ENCODE results near the gene SEBOX. TPM values are rescaled to one million over a fixed set of nuclear protein-coding genes. Genes with fewer than 3 reads are reported as not detected.

Gene SEBOX
- total and polyA plus RNA-seq, 2 donors (not counting 1 experiment from before 2014, with no cell fraction given): not detected

DNA sequence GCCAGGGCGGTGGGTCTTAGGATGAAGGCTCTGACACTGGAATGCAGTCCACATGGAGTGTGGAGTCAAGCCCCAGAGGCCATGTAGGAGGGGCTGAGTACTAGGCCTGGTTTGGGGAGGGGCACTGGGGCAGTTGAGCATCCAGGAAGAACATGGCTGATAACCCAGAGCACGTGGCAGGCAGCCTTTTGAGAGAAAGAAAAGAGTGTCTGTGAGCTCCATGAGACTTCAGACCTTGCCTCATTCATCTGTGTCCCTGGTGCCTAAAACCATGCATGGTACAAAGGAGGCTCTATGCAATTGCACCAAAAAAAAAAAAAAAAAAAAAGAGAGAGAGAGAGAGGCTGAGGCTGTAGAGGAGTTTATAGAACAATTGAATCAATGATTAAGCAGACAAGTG is 26.4 kb upstream of the SEBOX start:
- Histone ChIP-seq H3K79me2 (ENCODE audit: control insufficient read depth, insufficient read depth, low read length) (no peaks in the 10 kb centered on the region), H3K36me3 (ENCODE audit: control insufficient read depth, insufficient read depth, low read length) (peaks cover 5% of the 10 kb centered on the region), H2AFZ (ENCODE audit: low read length) (no peak overlapping the region), H3K4me3 (replicated peaks in 1 of 4; ENCODE audit: control extremely low read depth in 1 of 4, insufficient read depth in 1 of 4, low read depth in 3 of 4, low read length in 4 of 4) (no peak overlapping the region), H3K27ac (ENCODE audit: insufficient read depth, low read length) (no peak overlapping the region), H3K4me1 (ENCODE audit: control insufficient read depth, extremely low read depth, insufficient read depth, low read length) (no peaks in the 10 kb centered on the region), H3K4me2 (ENCODE audit: extremely low read depth, insufficient read depth, low read length) (no peak overlapping the region), H3K9me3 (ENCODE audit: control insufficient read depth, insufficient read depth, low read depth, low read length) (no peaks in the 10 kb centered on the region), H4K20me1 (ENCODE audit: control insufficient read depth, extremely low read depth, insufficient read depth, low read length) (no peaks in the 10 kb centered on the region), H3K27me3 (ENCODE audit: control insufficient read depth, insufficient read depth, low read length) (no peaks in the 10 kb centered on the region), H3K9ac (ENCODE audit: insufficient read depth, low read length) (no peak overlapping the region)
- TF ChIP-seq, protein P1, sequence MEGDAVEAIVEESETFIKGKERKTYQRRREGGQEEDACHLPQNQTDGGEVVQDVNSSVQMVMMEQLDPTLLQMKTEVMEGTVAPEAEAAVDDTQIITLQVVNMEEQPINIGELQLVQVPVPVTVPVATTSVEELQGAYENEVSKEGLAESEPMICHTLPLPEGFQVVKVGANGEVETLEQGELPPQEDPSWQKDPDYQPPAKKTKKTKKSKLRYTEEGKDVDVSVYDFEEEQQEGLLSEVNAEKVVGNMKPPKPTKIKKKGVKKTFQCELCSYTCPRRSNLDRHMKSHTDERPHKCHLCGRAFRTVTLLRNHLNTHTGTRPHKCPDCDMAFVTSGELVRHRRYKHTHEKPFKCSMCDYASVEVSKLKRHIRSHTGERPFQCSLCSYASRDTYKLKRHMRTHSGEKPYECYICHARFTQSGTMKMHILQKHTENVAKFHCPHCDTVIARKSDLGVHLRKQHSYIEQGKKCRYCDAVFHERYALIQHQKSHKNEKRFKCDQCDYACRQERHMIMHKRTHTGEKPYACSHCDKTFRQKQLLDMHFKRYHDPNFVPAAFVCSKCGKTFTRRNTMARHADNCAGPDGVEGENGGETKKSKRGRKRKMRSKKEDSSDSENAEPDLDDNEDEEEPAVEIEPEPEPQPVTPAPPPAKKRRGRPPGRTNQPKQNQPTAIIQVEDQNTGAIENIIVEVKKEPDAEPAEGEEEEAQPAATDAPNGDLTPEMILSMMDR (conservative IDR thresholded peaks at IDR 0.05 in 1 of 2, IDR thresholded peaks at IDR 0.05 in 1 of 2; ENCODE audit: low read depth in 1 of 2, low read length in 2 of 2): no peak
- TF ChIP-seq EZH2 (IDR thresholded peaks at IDR 0.05; ENCODE audit: low read length, missing control alignments): no peak
- no peak for DNase-seq (ENCODE audit: low read depth in 2 of 2)

DNA sequence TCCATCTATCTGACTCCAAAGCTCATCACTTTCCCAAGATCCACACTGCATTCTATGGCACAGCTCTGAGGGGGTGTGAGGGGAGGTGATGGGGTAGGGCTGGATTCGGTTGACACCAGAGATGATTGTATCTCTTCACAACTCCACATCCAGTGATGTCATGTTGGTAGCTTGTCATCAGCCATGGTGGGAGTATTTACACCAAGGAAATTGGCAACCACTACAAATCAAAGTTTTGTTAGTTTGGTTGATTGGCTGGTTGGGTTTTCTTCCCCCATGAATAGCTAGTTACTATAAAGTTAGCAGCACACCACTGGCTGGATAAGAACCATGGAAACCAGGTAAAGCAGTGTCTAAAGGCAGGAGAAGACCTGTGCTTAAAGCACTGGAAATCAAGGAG is 26.0 kb upstream of the SEBOX start:
- Histone ChIP-seq H3K36me3 (ENCODE audit: control insufficient read depth, insufficient read depth, low read length) (peaks cover 5% of the 10 kb centered on the region), H3K9me3 (ENCODE audit: control insufficient read depth, insufficient read depth, low read depth, low read length) (no peaks in the 10 kb centered on the region), H3K4me3 (replicated peaks in 1 of 4; ENCODE audit: control extremely low read depth in 1 of 4, insufficient read depth in 1 of 4, low read depth in 3 of 4, low read length in 4 of 4) (no peak overlapping the region), H3K9ac (ENCODE audit: insufficient read depth, low read length) (no peak overlapping the region), H3K4me1 (ENCODE audit: control insufficient read depth, extremely low read depth, insufficient read depth, low read length) (no peaks in the 10 kb centered on the region), H3K4me2 (ENCODE audit: extremely low read depth, insufficient read depth, low read length) (no peak overlapping the region), H2AFZ (ENCODE audit: low read length) (no peak overlapping the region), H3K79me2 (ENCODE audit: control insufficient read depth, insufficient read depth, low read length) (no peaks in the 10 kb centered on the region), H4K20me1 (ENCODE audit: control insufficient read depth, extremely low read depth, insufficient read depth, low read length) (no peaks in the 10 kb centered on the region), H3K27ac (ENCODE audit: insufficient read depth, low read length) (no peak overlapping the region), H3K27me3 (ENCODE audit: control insufficient read depth, insufficient read depth, low read length) (no peaks in the 10 kb centered on the region)
- DNase-seq (ENCODE audit: low read depth in 2 of 2): no peak
- TF ChIP-seq EZH2 (IDR thresholded peaks at IDR 0.05; ENCODE audit: low read length, missing control alignments): no peak
- TF ChIP-seq, protein P1 (conservative IDR thresholded peaks at IDR 0.05 in 1 of 2, IDR thresholded peaks at IDR 0.05 in 1 of 2; ENCODE audit: low read depth in 1 of 2, low read length in 2 of 2): no peak

GRCh38 chr17:28390563-28390962 is 25.6 kb upstream of the SEBOX start:
- H3K9ac ChIP-seq (ENCODE audit: insufficient read depth, low read length): no peak overlapping the region
- H3K9me3 ChIP-seq (ENCODE audit: control insufficient read depth, insufficient read depth, low read depth, low read length): no peaks in the 10 kb centered on the region
- no peaks in the 10 kb centered on the region for H4K20me1 ChIP-seq (ENCODE audit: control insufficient read depth, extremely low read depth, insufficient read depth, low read length)
- H3K27ac ChIP-seq (ENCODE audit: insufficient read depth, low read length): no peak overlapping the region
- TF ChIP-seq, protein P1 (conservative IDR thresholded peaks at IDR 0.05 in 1 of 2, IDR thresholded peaks at IDR 0.05 in 1 of 2; ENCODE audit: low read depth in 1 of 2, low read length in 2 of 2): no peak
- no peak for TF ChIP-seq EZH2 (IDR thresholded peaks at IDR 0.05; ENCODE audit: low read length, missing control alignments)
- no peak overlapping the region for H3K4me2 ChIP-seq (ENCODE audit: extremely low read depth, insufficient read depth, low read length)
- no peaks in the 10 kb centered on the region for H3K4me1 ChIP-seq (ENCODE audit: control insufficient read depth, extremely low read depth, insufficient read depth, low read length)
- no peak for DNase-seq (ENCODE audit: low read depth in 2 of 2)
- no peaks in the 10 kb centered on the region for H3K79me2 ChIP-seq (ENCODE audit: control insufficient read depth, insufficient read depth, low read length)
- no peaks in the 10 kb centered on the region for H3K27me3 ChIP-seq (ENCODE audit: control insufficient read depth, insufficient read depth, low read length)
- peaks cover 4% of the 10 kb centered on the region for H3K36me3 ChIP-seq (ENCODE audit: control insufficient read depth, insufficient read depth, low read length)
- no peak overlapping the region for H3K4me3 ChIP-seq (replicated peaks in 1 of 4; ENCODE audit: control extremely low read depth in 1 of 4, insufficient read depth in 1 of 4, low read depth in 3 of 4, low read length in 4 of 4)
- no peak overlapping the region for H2AFZ ChIP-seq (ENCODE audit: low read length)

All from fibroblast of lung (primary cell).